HEK293 (cell line): ENCODE data around the gene CCT8.
A peak's percentile ranks its signal among the peaks of the same experiment; 100 is the strongest.

Experiments used
- AEBP2 ChIP-seq: fragments of 450-650 bp; formaldehyde crosslinking; IDR thresholded peaks from 2 replicates; pipeline ENCODE4 v1.5.1; 2016; ENCODE audit warnings: missing biosample characterization, missing genetic modification characterization, borderline replicate concordance
- BCL11A ChIP-seq: fragments of 450-650 bp; formaldehyde crosslinking; IDR thresholded peaks from 2 replicates; pipeline ENCODE4 v1.5.1; 2016; ENCODE audit warnings: low read depth, missing biosample characterization, missing genetic modification characterization
- BCL6B ChIP-seq: fragments of 450-650 bp; formaldehyde crosslinking; IDR thresholded peaks from 2 replicates; pipeline ENCODE4 v1.5.1; 2017; ENCODE audit warnings: missing biosample characterization, missing genetic modification characterization
- GLI4 ChIP-seq: fragments of 450-650 bp; formaldehyde crosslinking; IDR thresholded peaks from 2 replicates; pipeline ENCODE4 v1.5.1; 2016; ENCODE audit warnings: missing biosample characterization, missing genetic modification characterization
- GLIS2 ChIP-seq: fragments of 450-650 bp; formaldehyde crosslinking; IDR thresholded peaks from 2 replicates; pipeline ENCODE4 v1.5.1; 2016; ENCODE audit warnings: missing biosample characterization, missing genetic modification characterization
- KLF1 ChIP-seq: fragments of 450-650 bp; formaldehyde crosslinking; IDR thresholded peaks from 2 replicates; pipeline ENCODE4 v1.5.1; 2016; ENCODE audit warnings: missing biosample characterization, missing genetic modification characterization
- KLF9 ChIP-seq: fragments of 450-650 bp; formaldehyde crosslinking; IDR thresholded peaks from 2 replicates; pipeline ENCODE4 v1.5.1; 2016; ENCODE audit warnings: missing biosample characterization, missing genetic modification characterization, low read depth
- PRDM2 ChIP-seq: fragments of 450-650 bp; formaldehyde crosslinking; IDR thresholded peaks from 2 replicates; pipeline ENCODE4 v1.5.1; 2016; ENCODE audit warnings: missing biosample characterization, missing genetic modification characterization, borderline replicate concordance
- SCRT2 ChIP-seq: fragments of 450-650 bp; formaldehyde crosslinking; IDR thresholded peaks from 2 replicates; pipeline ENCODE4 v1.5.1; 2016; ENCODE audit warnings: missing biosample characterization, missing genetic modification characterization
- ZBTB20 ChIP-seq: fragments of 450-650 bp; formaldehyde crosslinking; IDR thresholded peaks from 2 replicates; pipeline ENCODE4 v1.5.1; 2016; ENCODE audit warnings: missing biosample characterization, missing genetic modification characterization
- ZBTB48 ChIP-seq: fragments of 450-650 bp; formaldehyde crosslinking; IDR thresholded peaks from 2 replicates; pipeline ENCODE4 v1.5.1; 2016; ENCODE audit warnings: missing biosample characterization, missing genetic modification characterization
- ZNF10 ChIP-seq: fragments of 450-650 bp; formaldehyde crosslinking; IDR thresholded peaks from 2 replicates; pipeline ENCODE4 v1.5.1; 2017; ENCODE audit warnings: missing biosample characterization, missing genetic modification characterization
- ZNF169 ChIP-seq: fragments of 450-650 bp; formaldehyde crosslinking; IDR thresholded peaks from 2 replicates; pipeline ENCODE4 v1.5.1; 2016; ENCODE audit warnings: missing biosample characterization, missing genetic modification characterization
- ZNF184 ChIP-seq: fragments of 450-650 bp; IDR thresholded peaks from 2 replicates; pipeline ENCODE4 v1.5.1; 2018; ENCODE audit warnings: missing biosample characterization, mild to moderate bottlenecking, missing genetic modification characterization
- ZNF214 ChIP-seq: fragments of 450-650 bp; formaldehyde crosslinking; IDR thresholded peaks from 2 replicates; pipeline ENCODE4 v1.5.1; 2017; ENCODE audit warnings: missing biosample characterization, mild to moderate bottlenecking, missing genetic modification characterization, borderline replicate concordance
- ZNF280C ChIP-seq: fragments of 450-650 bp; formaldehyde crosslinking; IDR thresholded peaks from 2 replicates; pipeline ENCODE4 v1.5.1; 2016; ENCODE audit warnings: missing biosample characterization, missing genetic modification characterization
- ZNF280D ChIP-seq: fragments of 450-650 bp; formaldehyde crosslinking; IDR thresholded peaks from 2 replicates; pipeline ENCODE4 v1.5.1; 2016; ENCODE audit warnings: missing biosample characterization, missing genetic modification characterization
- ZNF391 ChIP-seq: fragments of 450-650 bp; formaldehyde crosslinking; IDR thresholded peaks from 2 replicates; pipeline ENCODE4 v1.5.1; 2016; ENCODE audit warnings: low read depth, missing biosample characterization, missing genetic modification characterization, borderline replicate concordance
- ZNF404 ChIP-seq: fragments of 450-650 bp; formaldehyde crosslinking; IDR thresholded peaks from 2 replicates; pipeline ENCODE4 v1.5.1; 2017; ENCODE audit warnings: missing biosample characterization, missing genetic modification characterization
- ZNF621 ChIP-seq: fragments of 450-650 bp; formaldehyde crosslinking; IDR thresholded peaks from 2 replicates; pipeline ENCODE4 v1.5.1; 2017; ENCODE audit warnings: missing biosample characterization, missing genetic modification characterization
- ZSCAN30 ChIP-seq: fragments of 450-650 bp; IDR thresholded peaks from 2 replicates; pipeline ENCODE4 v1.5.1; 2018; ENCODE audit warnings: missing biosample characterization, mild to moderate bottlenecking, missing genetic modification characterization, moderate library complexity
- ZXDB ChIP-seq: fragments of 450-650 bp; formaldehyde crosslinking; IDR thresholded peaks from 2 replicates; pipeline ENCODE4 v1.5.1; 2016; ENCODE audit warnings: missing biosample characterization, missing genetic modification characterization

Gene CCT8

GRCh38 chr21:29080454-29080941, 7.0 kb upstream of the CCT8 start (continued):
- TF ChIP-seq ZNF10 (no peak), ZBTB48 (tag by site-specific recombination) (peak; percentile 55; the same call in 1 of the 2 replicates), ZNF184 (tag by site-specific recombination) (peak; percentile 16; the same call in 1 of the 2 replicates), ZNF280C (tag by site-specific recombination) (no peak), SCRT2 (tag by site-specific recombination) (0 out of 2 replicates have a peak, but pooled peaks have one; percentile 18), BCL6B (tag by site-specific recombination) (no peak), ZNF169 (tag by site-specific recombination) (no peak), ZNF280D (tag by site-specific recombination) (no peak), PRDM2 (tag by site-specific recombination) (no peak), ZNF214 (no peak), GLI4 (tag by site-specific recombination) (no peak), AEBP2 (tag by site-specific recombination) (no peak), KLF9 (tag by site-specific recombination) (no peak), ZXDB (0 out of 2 replicates have a peak, but pooled peaks have one; percentile 21), BCL11A (tag by site-specific recombination) (no peak), ZNF621 (tag by site-specific recombination) (no peak), ZNF404 (no peak), GLIS2 (tag by site-specific recombination) (no peak), ZBTB20 (tag by site-specific recombination) (peak; percentile 39; the same call in 1 of the 2 replicates), KLF1 (tag by site-specific recombination) (no peak), ZSCAN30 (tag by site-specific recombination) (no peak), ZNF391 (tag by site-specific recombination) (no peak)
